SH-SY5Y (cell line): ENCODE data around the gene CLN5.

Source experiments
- GATA2 ChIP-seq: IDR thresholded peaks from 2 replicates; pipeline ENCODE4 v1.6.1; 2011; ENCODE audit warnings: mild to moderate bottlenecking, low read depth, low read length
- GATA3 ChIP-seq: IDR thresholded peaks from 2 replicates; pipeline ENCODE4 v1.6.1; 2011; ENCODE audit warnings: low read depth, mild to moderate bottlenecking, low read length, moderate library complexity

- TF ChIP-seq GATA2 = no peak
- no peak for TF ChIP-seq GATA3
Observed at GRCh38 chr13:77029436-77029835, 37.6 kb downstream of the CLN5 start.
